T-cell (primary cell): ENCODE data around the gene MRPL43. TPM values are rescaled to one million over a fixed set of nuclear protein-coding genes. Genes with fewer than 3 reads are reported as not detected.
A peak's percentile ranks its signal among the peaks of the same experiment; 100 is the strongest.

Experiments used
- ATAC-seq, 4 experiments: fragments of 200-7000 bp in 3 of 4; fragments of 150-1000 bp in 1 of 4; cut with Tn5 transposase; replicated peaks in 1 of 4; 1 replicate in 3 of 4; 2 replicates in 1 of 4; pipeline ENCODE4 v1.10.0; 2021; ENCODE audit warnings: moderate library complexity in 3 of 4, mild to moderate bottlenecking in 2 of 4, moderate number of reproducible peaks in 1 of 4
- CTCF ChIA-PET, 2 donors: fragments of 300-600 bp; sonication (Branson Sonifier 250); formaldehyde crosslinking; loops; one replicate each; lab custom pipeline; 2022; ENCODE audit warnings: antibody characterized with exemption in 2 of 2; lab: Charles Lee
- POLR2A ChIA-PET, 2 donors: fragments of 300-600 bp; sonication (Branson Sonifier 250); formaldehyde crosslinking; loops; one replicate each; lab custom pipeline; 2022; ENCODE audit warnings: antibody characterized with exemption in 2 of 2; lab: Charles Lee
- DNase-seq, 35 experiments: peaks; one replicate each; pipeline versions ENCODE4 v3.0.0 to v3.0.0-alpha.2; 2013 to 2023
- H3K27ac ChIP-seq: one replicate; pipeline ENCODE4 v1.5.1; 2013; ENCODE audit warnings: low read length
- H3K27me3 ChIP-seq, 2 experiments: replicated peaks in 1 of 2; 1 replicate in 1 of 2; 2 replicates in 1 of 2; pipeline versions ENCODE4 v1.6.1 to v1.7.0; 2013; ENCODE audit warnings: low read length in 1 of 2, mixed read lengths in 1 of 2; ENCODE audit not compliant: control insufficient read depth in 2 of 2, insufficient read depth in 2 of 2; ENCODE audit errors: extremely low read depth in 1 of 2
- H3K36me3 ChIP-seq, 2 donors: 1 replicate in 1 of 2; 2 replicates in 1 of 2; pipeline versions ENCODE4 v1.6.1 to v1.7.0; 2013; ENCODE audit warnings: low read length in 1 of 2; ENCODE audit not compliant: control insufficient read depth in 2 of 2, insufficient read depth in 1 of 2; ENCODE audit errors: extremely low read depth in 1 of 2
- H3K4me1 ChIP-seq, 2 experiments: 1 replicate in 1 of 2; 2 replicates in 1 of 2; pipeline versions ENCODE4 v1.6.1 to v1.7.0; 2013; ENCODE audit warnings: low read length in 2 of 2, mixed read lengths in 1 of 2; ENCODE audit not compliant: insufficient read depth in 2 of 2, control insufficient read depth in 1 of 2; ENCODE audit errors: extremely low read depth in 1 of 2
- H3K4me3 ChIP-seq, 2 donors: 1 replicate in 1 of 2; 2 replicates in 1 of 2; pipeline versions ENCODE4 v1.5.1 to v1.7.0; 2013; ENCODE audit warnings: mild to moderate bottlenecking in 2 of 2, low read length in 1 of 2, moderate library complexity in 1 of 2; ENCODE audit not compliant: control insufficient read depth in 1 of 2; ENCODE audit errors: extremely low read depth in 1 of 2
- H3K9me3 ChIP-seq: 2 replicates; pipeline ENCODE4 v1.7.0; 2013
- H3K27ac Mint-ChIP-seq, 2 donors: one replicate each; pipeline ENCODE4 v1.8.0; 2020 to 2021; ENCODE audit warnings: mild to moderate bottlenecking in 2 of 2, mixed read lengths in 2 of 2
- H3K27me3 Mint-ChIP-seq, 2 donors: one replicate each; pipeline ENCODE4 v1.8.0; 2021 to 2022; ENCODE audit warnings: mixed read lengths in 2 of 2
- H3K36me3 Mint-ChIP-seq: one replicate; pipeline ENCODE4 v1.8.0; 2021; ENCODE audit warnings: mixed read lengths
- H3K4me1 Mint-ChIP-seq, 3 donors: one replicate each; pipeline ENCODE4 v1.8.0; 2020 to 2022; ENCODE audit warnings: mixed read lengths in 3 of 3, mild to moderate bottlenecking in 1 of 3
- H3K4me3 Mint-ChIP-seq, 3 donors: one replicate each; pipeline ENCODE4 v1.8.0; 2020 to 2022; ENCODE audit warnings: mild to moderate bottlenecking in 3 of 3, mixed read lengths in 3 of 3, moderate library complexity in 3 of 3
- H3K9me3 Mint-ChIP-seq, 3 donors: one replicate each; pipeline ENCODE4 v1.8.0; 2020 to 2022; ENCODE audit warnings: mixed read lengths in 3 of 3
- WGBS: methylation state at CpG from one replicate; pipeline ENCODE4 v1.1.5; 2013; ENCODE audit warnings: missing lambda C conversion rate; ENCODE audit not compliant: insufficient coverage; 5-methylcytosine and 5-hydroxymethylcytosine counted together
- total RNA-seq, 35 experiments: library from RNA in 6 of 35; stranded (reverse) in 6 of 35; fragments of 120-200 nt in 1 of 35; gene quantifications; one replicate each; pipeline versions ENCODE4 v1.2.1 to v1.2.4 and lab custom pipeline; 2013 to 2026

MRPL43 gene
- total RNA-seq, 5 donors from 2014 or later (not counting 1 experiment from before 2014, with no cell fraction given), result 36.2 to 67.6 (median 60.4) TPM

- no peak overlapping the region for H3K27ac ChIP-seq
- ATAC-seq (no peak), DNase-seq (peak in 1 of 35 experiments; percentile 8)
- H3K27me3 ChIP-seq, result no peaks in the 10 kb centered on the region
- Mint-ChIP-seq H3K4me3 (no peak overlapping the region), H3K9me3 (no peaks in the 10 kb centered on the region), H3K36me3 (peaks cover 44% of the 10 kb centered on the region), H3K27me3 (no peaks in the 10 kb centered on the region), H3K4me1 (peaks cover 18 to 34% (median 29%) of the 10 kb centered on the region in 3 donors), H3K27ac (no peak overlapping the region)
- ChIA-PET CTCF (no interaction called here), POLR2A (no interaction called here)
- 95% methylated on average over 20 of the region's 24 CpGs for WGBS
- peaks cover 7 to 22% of the 10 kb centered on the region in 2 experiments for H3K4me1 ChIP-seq
- peaks cover 12 to 35% of the 10 kb centered on the region in 2 donors for H3K36me3 ChIP-seq
- H3K4me3 ChIP-seq, result no peak overlapping the region
- H3K9me3 ChIP-seq, result no peaks in the 10 kb centered on the region
Measured at GRCh38 chr10:100982916-100983830, 4.1 kb downstream of the MRPL43 start.

DNA sequence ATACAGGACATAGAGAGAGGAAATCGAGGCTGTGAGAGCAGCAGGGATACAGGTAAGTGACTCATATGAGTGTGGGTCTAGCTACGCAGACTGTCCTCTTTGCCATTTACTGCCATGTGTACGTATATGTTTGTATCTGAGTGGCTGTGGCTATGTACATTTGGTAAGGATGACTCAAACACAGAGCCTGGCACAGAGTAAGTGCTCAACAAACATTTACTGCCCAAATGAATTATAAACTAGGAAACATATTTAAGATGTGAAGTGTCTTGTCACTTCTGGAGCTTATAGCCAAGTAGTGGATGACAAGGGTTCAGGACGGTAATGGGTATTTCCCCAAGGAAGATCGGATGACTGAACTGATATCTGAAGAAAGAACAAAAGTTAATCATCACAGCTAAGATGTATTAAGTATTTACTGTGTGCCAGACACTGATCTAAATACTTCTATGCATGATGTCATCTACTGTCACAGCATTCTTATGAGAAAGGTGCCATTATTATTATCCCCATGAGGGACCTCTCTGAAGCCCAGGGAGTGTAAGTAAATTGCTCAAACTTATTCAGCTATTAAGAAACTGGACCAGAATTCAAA, 6.0 kb downstream of the MRPL43 start:
- Histone ChIP-seq H3K4me1 (peaks cover 1 to 5% of the 10 kb centered on the region in 2 experiments), H3K36me3 (peaks cover 17 to 35% of the 10 kb centered on the region in 2 donors), H3K27ac (no peak overlapping the region), H3K4me3 (no peak overlapping the region), H3K9me3 (no peaks in the 10 kb centered on the region), H3K27me3 (no peaks in the 10 kb centered on the region)
- Mint-ChIP-seq H3K27ac (no peak overlapping the region), H3K27me3 (no peaks in the 10 kb centered on the region), H3K9me3 (no peaks in the 10 kb centered on the region), H3K36me3 (peaks cover 36% of the 10 kb centered on the region), H3K4me1 (peaks cover 7 to 15% (median 10%) of the 10 kb centered on the region in 3 donors), H3K4me3 (no peak overlapping the region)
- ATAC-seq, result no peak
- ChIA-PET CTCF (no interaction called here), POLR2A (no interaction called here)
- 100% methylated on average over 2 of the region's 5 CpGs for WGBS
- DNase-seq, result no peak

DNA sequence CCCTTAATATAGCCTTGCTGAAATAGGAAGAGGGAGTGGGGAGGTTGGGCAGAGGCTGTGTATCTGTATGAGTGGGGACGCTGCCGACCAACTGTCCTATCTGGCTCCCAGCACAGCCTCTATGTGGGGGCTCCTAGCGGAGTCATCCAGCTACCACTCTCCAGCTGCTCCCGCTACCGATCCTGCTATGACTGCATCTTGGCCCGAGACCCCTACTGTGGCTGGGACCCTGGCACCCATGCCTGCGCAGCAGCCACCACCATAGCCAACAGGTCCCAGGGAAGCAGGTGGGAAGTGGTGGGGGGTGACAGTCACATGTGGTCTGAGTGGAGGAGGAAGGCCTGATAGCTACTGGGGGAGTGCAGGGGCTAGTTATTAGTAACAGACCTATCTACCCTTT, 6.6 kb downstream of the MRPL43 start:
- peak in 1 of 35 experiments; percentile 12 for DNase-seq
- H3K4me3 ChIP-seq, result no peak overlapping the region
- Mint-ChIP-seq H3K4me3 (no peak overlapping the region), H3K36me3 (peaks cover 37% of the 10 kb centered on the region), H3K27me3 (no peaks in the 10 kb centered on the region), H3K27ac (no peak overlapping the region), H3K4me1 (peaks cover 3 to 9% (median 5%) of the 10 kb centered on the region in 3 donors), H3K9me3 (no peaks in the 10 kb centered on the region)
- peaks cover 17 to 35% of the 10 kb centered on the region in 2 donors for H3K36me3 ChIP-seq
- ATAC-seq, result no peak
- no peak overlapping the region for H3K27ac ChIP-seq
- H3K9me3 ChIP-seq, result no peaks in the 10 kb centered on the region
- POLR2A ChIA-PET, result no interaction called here
- CTCF ChIA-PET, result no interaction called here
- H3K4me1 ChIP-seq, result peaks cover 0 to under 1% of the 10 kb centered on the region in 2 experiments
- no peaks in the 10 kb centered on the region for H3K27me3 ChIP-seq
- 94% methylated on average over 3 of the region's 7 CpGs for WGBS

GRCh38 chr10:100980311-100980710, 7.0 kb downstream of the MRPL43 start:
- Histone ChIP-seq H3K27ac (no peak overlapping the region), H3K4me1 (no peaks in the 10 kb centered on the region), H3K9me3 (no peaks in the 10 kb centered on the region), H3K27me3 (no peaks in the 10 kb centered on the region), H3K36me3 (peaks cover 17 to 31% of the 10 kb centered on the region in 2 donors), H3K4me3 (no peak overlapping the region)
- H3K27ac Mint-ChIP-seq, result no peak overlapping the region
- ATAC-seq, result no peak
- no peak overlapping the region for H3K4me3 Mint-ChIP-seq
- peaks cover 35% of the 10 kb centered on the region for H3K36me3 Mint-ChIP-seq
- H3K4me1 Mint-ChIP-seq, result peaks cover 0 to 5% (median 1%) of the 10 kb centered on the region in 3 donors
- WGBS, result 89% methylated on average over 1 of the region's 2 CpGs
- ChIA-PET POLR2A (no interaction called here), CTCF (no interaction called here)
- H3K27me3 Mint-ChIP-seq, result no peaks in the 10 kb centered on the region
- no peaks in the 10 kb centered on the region for H3K9me3 Mint-ChIP-seq
- DNase-seq, result no peak

DNA sequence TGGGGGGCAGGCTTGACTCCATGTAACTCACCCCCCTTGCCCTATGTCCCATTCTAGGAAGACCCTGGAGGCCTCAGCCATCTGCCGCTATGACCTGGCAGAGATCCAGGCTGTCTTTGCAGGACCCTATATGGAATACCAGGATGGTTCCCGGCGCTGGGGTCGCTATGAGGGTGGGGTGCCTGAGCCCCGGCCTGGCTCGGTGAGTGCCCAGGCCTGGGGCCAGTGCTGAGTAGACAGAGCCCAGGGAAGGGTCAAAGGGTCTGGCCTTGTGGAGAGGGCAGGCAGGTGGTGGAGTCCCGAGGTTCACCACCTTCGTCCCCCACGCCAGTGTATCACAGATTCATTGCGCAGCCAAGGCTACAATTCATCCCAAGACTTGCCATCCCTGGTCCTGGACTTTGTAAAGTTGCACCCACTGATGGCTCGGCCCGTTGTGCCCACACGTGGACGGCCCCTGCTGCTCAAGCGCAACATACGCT, 7.5 kb downstream of the MRPL43 start:
- Histone ChIP-seq H3K4me3 (no peak overlapping the region), H3K9me3 (no peaks in the 10 kb centered on the region), H3K27me3 (no peaks in the 10 kb centered on the region), H3K36me3 (peaks cover 17 to 31% of the 10 kb centered on the region in 2 donors), H3K4me1 (no peaks in the 10 kb centered on the region), H3K27ac (no peak overlapping the region)
- ATAC-seq (no peak), DNase-seq (no peak)
- Mint-ChIP-seq H3K27me3 (no peaks in the 10 kb centered on the region), H3K27ac (no peak overlapping the region), H3K9me3 (no peaks in the 10 kb centered on the region), H3K4me3 (no peak overlapping the region), H3K4me1 (peaks cover 0 to 2% (median 1%) of the 10 kb centered on the region in 3 donors), H3K36me3 (peaks cover 34% of the 10 kb centered on the region)
- WGBS, result 96% methylated on average over 16 of the region's 16 CpGs
- POLR2A ChIA-PET, result no interaction called here
- CTCF ChIA-PET, result no interaction called here

- H3K9me3 ChIP-seq, result no peaks in the 10 kb centered on the region
- Mint-ChIP-seq H3K27me3 (no peaks in the 10 kb centered on the region), H3K4me3 (no peak overlapping the region), H3K36me3 (peaks cover 26% of the 10 kb centered on the region), H3K4me1 (peaks cover 0 to 1% (median 0%) of the 10 kb centered on the region in 3 donors), H3K9me3 (no peaks in the 10 kb centered on the region), H3K27ac (no peak overlapping the region)
- WGBS, result 97% methylated on average over 8 of the region's 10 CpGs
- no peak overlapping the region for H3K4me3 ChIP-seq
- H3K36me3 ChIP-seq, result peaks cover 17 to 31% of the 10 kb centered on the region in 2 donors
- POLR2A ChIA-PET, result no interaction called here
- ATAC-seq (no peak), DNase-seq (no peak)
- no peak overlapping the region for H3K27ac ChIP-seq
- H3K27me3 ChIP-seq, result no peaks in the 10 kb centered on the region
- CTCF ChIA-PET, result no interaction called here
- no peaks in the 10 kb centered on the region for H3K4me1 ChIP-seq
Measured at GRCh38 chr10:100978901-100979195, 8.4 kb downstream of the MRPL43 start.
